DOHH2 (cell line): ENCODE data around the gene NIFK.

Source experiments
- EZH2phosphoT487 ChIP-seq: fragments of 200-600 bp; sonication (generic); IDR thresholded peaks from 2 replicates; pipeline ENCODE4 v1.6.1; 2017; ENCODE audit warnings: borderline replicate concordance, mild to moderate bottlenecking, antibody characterized with exemption, low read length, moderate library complexity, mixed read lengths
- TF ChIP-seq, protein P1 (sequence below): fragments of 200-600 bp; sonication (generic); IDR thresholded peaks from one replicate; pipeline ENCODE4 v1.5.1; 2014; ENCODE audit warnings: antibody characterized with exemption, mild to moderate bottlenecking, low read depth, low read length; ENCODE audit not compliant: poor library complexity, severe bottlenecking

DNA sequence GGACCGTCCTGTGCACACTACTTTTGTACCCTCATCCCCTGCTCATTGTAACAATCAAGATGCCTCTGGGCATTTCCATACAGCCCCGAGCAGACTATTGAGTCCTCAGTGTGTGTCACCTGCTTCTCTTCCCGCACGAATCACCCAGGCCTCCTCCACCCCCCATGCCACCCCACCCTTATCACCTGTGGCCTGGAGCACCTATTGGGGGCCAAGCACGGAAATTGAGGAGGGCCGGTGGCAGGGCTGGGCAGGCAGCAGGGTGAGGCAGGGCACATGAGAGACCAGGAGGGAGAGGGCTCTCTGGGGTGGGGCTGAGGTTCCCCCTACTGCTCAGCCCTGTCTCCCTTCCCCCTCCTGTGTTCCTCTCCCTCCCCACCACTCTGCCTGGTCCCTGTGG is 4.3 kb upstream of the NIFK start:
- TF ChIP-seq, protein P1, sequence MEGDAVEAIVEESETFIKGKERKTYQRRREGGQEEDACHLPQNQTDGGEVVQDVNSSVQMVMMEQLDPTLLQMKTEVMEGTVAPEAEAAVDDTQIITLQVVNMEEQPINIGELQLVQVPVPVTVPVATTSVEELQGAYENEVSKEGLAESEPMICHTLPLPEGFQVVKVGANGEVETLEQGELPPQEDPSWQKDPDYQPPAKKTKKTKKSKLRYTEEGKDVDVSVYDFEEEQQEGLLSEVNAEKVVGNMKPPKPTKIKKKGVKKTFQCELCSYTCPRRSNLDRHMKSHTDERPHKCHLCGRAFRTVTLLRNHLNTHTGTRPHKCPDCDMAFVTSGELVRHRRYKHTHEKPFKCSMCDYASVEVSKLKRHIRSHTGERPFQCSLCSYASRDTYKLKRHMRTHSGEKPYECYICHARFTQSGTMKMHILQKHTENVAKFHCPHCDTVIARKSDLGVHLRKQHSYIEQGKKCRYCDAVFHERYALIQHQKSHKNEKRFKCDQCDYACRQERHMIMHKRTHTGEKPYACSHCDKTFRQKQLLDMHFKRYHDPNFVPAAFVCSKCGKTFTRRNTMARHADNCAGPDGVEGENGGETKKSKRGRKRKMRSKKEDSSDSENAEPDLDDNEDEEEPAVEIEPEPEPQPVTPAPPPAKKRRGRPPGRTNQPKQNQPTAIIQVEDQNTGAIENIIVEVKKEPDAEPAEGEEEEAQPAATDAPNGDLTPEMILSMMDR = no peak
- no peak for TF ChIP-seq EZH2phosphoT487
